DOHH2 (cell line): ENCODE data around the gene BLM.

Experiments used
- H3F3A ChIP-seq: fragments of 200-600 bp; sonication (generic), shearing (Covaris generic); 2 replicates; pipeline ENCODE4 v1.6.0; 2016; ENCODE audit warnings: antibody characterized with exemption, mild to moderate bottlenecking; ENCODE audit not compliant: control insufficient read depth, insufficient read depth
- H3K27ac ChIP-seq: fragments of 200-600 bp; sonication (generic); 2 replicates; pipeline ENCODE4 v1.5.1; 2014; ENCODE audit warnings: low read depth, mild to moderate bottlenecking, low read length, moderate library complexity
- H3K27me3 ChIP-seq: fragments of 200-600 bp; sonication (generic); 2 replicates; pipeline ENCODE4 v1.6.1; 2014; ENCODE audit warnings: mild to moderate bottlenecking, low read length, mixed read lengths; ENCODE audit not compliant: control insufficient read depth
- H3K36me3 ChIP-seq: fragments of 200-600 bp; sonication (generic); 2 replicates; pipeline ENCODE4 v1.6.1; 2014; ENCODE audit warnings: mild to moderate bottlenecking, low read length, moderate library complexity, mixed read lengths; ENCODE audit not compliant: control insufficient read depth
- H3K4me1 ChIP-seq: fragments of 200-600 bp; sonication (generic); 2 replicates; pipeline ENCODE4 v1.6.1; 2014; ENCODE audit warnings: mild to moderate bottlenecking, low read length, mixed read lengths; ENCODE audit not compliant: control insufficient read depth
- H3K4me2 ChIP-seq: fragments of 200-600 bp; sonication (generic); 2 replicates; pipeline ENCODE4 v1.6.0; 2014; ENCODE audit warnings: mild to moderate bottlenecking, low read length, moderate library complexity
- H3K4me3 ChIP-seq: fragments of 200-600 bp; sonication (generic); 2 replicates; pipeline ENCODE4 v1.5.1; 2014; ENCODE audit warnings: mild to moderate bottlenecking, low read length, mixed read lengths
- H3K79me2 ChIP-seq: fragments of 200-600 bp; sonication (generic); 2 replicates; pipeline ENCODE4 v1.6.1; 2014; ENCODE audit warnings: mild to moderate bottlenecking, low read length, mixed read lengths; ENCODE audit not compliant: control insufficient read depth
- H3K9me2 ChIP-seq: fragments of 200-600 bp; sonication (generic); replicated peaks from 2 replicates; pipeline ENCODE4 v1.6.1; 2014; ENCODE audit warnings: mild to moderate bottlenecking, low read length, mixed read lengths; ENCODE audit not compliant: control insufficient read depth
- H3K9me3 ChIP-seq: fragments of 200-600 bp; sonication (generic); 2 replicates; pipeline ENCODE4 v1.6.1; 2014; ENCODE audit warnings: antibody characterized with exemption, low read length, mixed read lengths; ENCODE audit not compliant: control insufficient read depth, insufficient read depth
- H4K20me1 ChIP-seq: fragments of 200-600 bp; sonication (generic); 2 replicates; pipeline ENCODE4 v1.6.0; 2014; ENCODE audit warnings: low read depth, mild to moderate bottlenecking, antibody characterized with exemption, low read length, moderate library complexity; ENCODE audit not compliant: control insufficient read depth, insufficient read depth
- EZH2phosphoT487 ChIP-seq: fragments of 200-600 bp; sonication (generic); IDR thresholded peaks from 2 replicates; pipeline ENCODE4 v1.6.1; 2017; ENCODE audit warnings: borderline replicate concordance, mild to moderate bottlenecking, antibody characterized with exemption, low read length, moderate library complexity, mixed read lengths
- TF ChIP-seq, protein P1 (sequence below): fragments of 200-600 bp; sonication (generic); IDR thresholded peaks from one replicate; pipeline ENCODE4 v1.5.1; 2014; ENCODE audit warnings: antibody characterized with exemption, mild to moderate bottlenecking, low read depth, low read length; ENCODE audit not compliant: poor library complexity, severe bottlenecking

Gene BLM

DNA sequence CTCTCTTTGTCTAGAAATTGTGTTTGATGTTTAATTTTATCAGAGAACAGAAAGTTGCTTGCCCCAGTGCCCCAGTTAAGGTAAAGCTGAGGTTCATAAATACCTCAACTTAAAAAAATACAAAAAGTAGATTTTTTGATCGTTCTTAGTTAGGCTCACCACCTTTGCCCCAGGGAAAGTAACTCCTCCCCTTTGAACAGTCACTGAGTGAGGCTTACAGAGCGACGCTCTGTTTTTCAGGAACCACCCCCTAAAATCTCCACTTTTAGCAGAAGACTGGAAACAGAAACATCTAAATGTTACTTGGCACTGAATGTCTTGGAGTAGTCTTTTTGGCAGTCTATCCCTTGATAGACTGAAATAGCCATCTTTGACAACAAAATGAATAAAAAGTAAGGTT, 24.9 kb downstream of the BLM start:
- Histone ChIP-seq H3K36me3 (peaks cover 39% of the 10 kb centered on the region), H3F3A (0 out of 2 replicates have a peak, but pooled peaks cover 3% of the 10 kb centered on the region), H3K9me3 (no peaks in the 10 kb centered on the region), H3K27ac (no peak overlapping the region), H3K27me3 (no peaks in the 10 kb centered on the region), H4K20me1 (no peaks in the 10 kb centered on the region; the same call in 1 of the 2 replicates), H3K9me2 (no peaks in the 10 kb centered on the region), H3K4me1 (peaks cover 5% of the 10 kb centered on the region; the same call in 1 of the 2 replicates), H3K79me2 (peaks cover 98% of the 10 kb centered on the region), H3K4me2 (no peak overlapping the region), H3K4me3 (no peak overlapping the region)
- no peak for TF ChIP-seq EZH2phosphoT487
- TF ChIP-seq, protein P1, sequence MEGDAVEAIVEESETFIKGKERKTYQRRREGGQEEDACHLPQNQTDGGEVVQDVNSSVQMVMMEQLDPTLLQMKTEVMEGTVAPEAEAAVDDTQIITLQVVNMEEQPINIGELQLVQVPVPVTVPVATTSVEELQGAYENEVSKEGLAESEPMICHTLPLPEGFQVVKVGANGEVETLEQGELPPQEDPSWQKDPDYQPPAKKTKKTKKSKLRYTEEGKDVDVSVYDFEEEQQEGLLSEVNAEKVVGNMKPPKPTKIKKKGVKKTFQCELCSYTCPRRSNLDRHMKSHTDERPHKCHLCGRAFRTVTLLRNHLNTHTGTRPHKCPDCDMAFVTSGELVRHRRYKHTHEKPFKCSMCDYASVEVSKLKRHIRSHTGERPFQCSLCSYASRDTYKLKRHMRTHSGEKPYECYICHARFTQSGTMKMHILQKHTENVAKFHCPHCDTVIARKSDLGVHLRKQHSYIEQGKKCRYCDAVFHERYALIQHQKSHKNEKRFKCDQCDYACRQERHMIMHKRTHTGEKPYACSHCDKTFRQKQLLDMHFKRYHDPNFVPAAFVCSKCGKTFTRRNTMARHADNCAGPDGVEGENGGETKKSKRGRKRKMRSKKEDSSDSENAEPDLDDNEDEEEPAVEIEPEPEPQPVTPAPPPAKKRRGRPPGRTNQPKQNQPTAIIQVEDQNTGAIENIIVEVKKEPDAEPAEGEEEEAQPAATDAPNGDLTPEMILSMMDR: no peak

DNA sequence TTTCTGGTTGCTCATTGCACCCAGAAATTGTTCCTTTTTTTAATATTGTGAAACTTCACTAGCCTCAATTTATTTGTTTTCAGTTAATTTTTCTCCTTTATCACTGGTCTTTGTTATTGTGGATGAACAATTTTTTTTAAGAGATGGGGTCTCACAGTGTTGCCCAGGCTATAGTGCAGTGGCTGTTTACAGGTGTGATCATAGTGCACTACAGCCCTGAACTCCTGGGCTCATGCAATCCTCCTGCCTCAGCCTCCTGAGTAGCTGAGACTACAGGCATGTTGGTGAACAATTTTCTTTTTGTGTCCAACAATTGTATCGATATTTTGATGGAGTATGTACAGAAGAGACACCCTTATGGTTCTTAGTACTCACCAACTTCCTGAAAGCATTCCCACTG, 26.3 kb downstream of the BLM start:
- Histone ChIP-seq H3K4me1 (peaks cover 5% of the 10 kb centered on the region; the same call in 1 of the 2 replicates), H4K20me1 (no peaks in the 10 kb centered on the region; the same call in 1 of the 2 replicates), H3K27ac (no peak overlapping the region), H3K27me3 (no peaks in the 10 kb centered on the region), H3K4me3 (no peak overlapping the region), H3K36me3 (peaks cover 34% of the 10 kb centered on the region), H3F3A (0 out of 2 replicates have a peak, but pooled peaks cover 3% of the 10 kb centered on the region), H3K4me2 (no peak overlapping the region), H3K9me2 (no peaks in the 10 kb centered on the region), H3K9me3 (no peaks in the 10 kb centered on the region), H3K79me2 (peaks cover 90% of the 10 kb centered on the region)
- TF ChIP-seq EZH2phosphoT487: no peak

DNA sequence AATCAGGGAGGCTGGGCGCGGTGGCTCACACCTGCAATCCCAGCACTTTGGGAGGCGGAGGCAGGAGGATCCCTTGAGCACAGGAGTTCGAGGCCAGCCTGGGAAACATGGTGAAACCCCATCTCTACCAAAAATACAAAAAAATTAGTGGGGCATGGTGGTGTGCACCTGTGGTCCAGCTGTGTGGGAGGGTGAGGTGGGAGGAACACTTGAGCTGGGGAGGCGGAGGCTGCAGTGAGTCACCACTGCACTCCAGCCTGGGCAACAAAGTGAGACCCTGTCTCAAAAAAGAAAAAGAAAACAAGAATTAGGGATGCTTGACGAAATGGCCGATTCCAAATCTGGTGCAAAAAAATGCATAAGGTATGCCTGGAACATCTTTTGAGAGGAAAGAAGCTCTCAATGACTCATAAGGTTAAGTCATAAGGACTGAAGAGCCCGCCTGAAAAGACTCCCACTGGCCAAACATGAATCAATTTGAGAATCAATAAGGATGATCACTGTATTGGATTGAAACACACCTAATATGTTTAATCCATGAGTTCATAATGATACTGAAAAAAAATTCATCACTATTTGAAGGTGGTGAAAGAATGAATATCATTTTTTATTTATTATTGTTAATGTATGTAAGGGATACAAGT, 27.7 kb downstream of the BLM start:
- no peaks in the 10 kb centered on the region for H3K9me2 ChIP-seq
- H3K27me3 ChIP-seq: no peaks in the 10 kb centered on the region
- TF ChIP-seq, protein P1: no peak
- TF ChIP-seq EZH2phosphoT487: no peak
- H3K4me3 ChIP-seq: no peak overlapping the region
- H4K20me1 ChIP-seq: no peaks in the 10 kb centered on the region; the same call in 1 of the 2 replicates
- peaks cover 5% of the 10 kb centered on the region; the same call in 1 of the 2 replicates for H3K4me1 ChIP-seq
- H3K4me2 ChIP-seq: no peak overlapping the region
- 0 out of 2 replicates have a peak, but pooled peaks cover 3% of the 10 kb centered on the region for H3F3A ChIP-seq
- H3K36me3 ChIP-seq: peaks cover 39% of the 10 kb centered on the region
- peaks cover 81% of the 10 kb centered on the region for H3K79me2 ChIP-seq
- H3K27ac ChIP-seq: no peak overlapping the region
- no peaks in the 10 kb centered on the region for H3K9me3 ChIP-seq

DNA sequence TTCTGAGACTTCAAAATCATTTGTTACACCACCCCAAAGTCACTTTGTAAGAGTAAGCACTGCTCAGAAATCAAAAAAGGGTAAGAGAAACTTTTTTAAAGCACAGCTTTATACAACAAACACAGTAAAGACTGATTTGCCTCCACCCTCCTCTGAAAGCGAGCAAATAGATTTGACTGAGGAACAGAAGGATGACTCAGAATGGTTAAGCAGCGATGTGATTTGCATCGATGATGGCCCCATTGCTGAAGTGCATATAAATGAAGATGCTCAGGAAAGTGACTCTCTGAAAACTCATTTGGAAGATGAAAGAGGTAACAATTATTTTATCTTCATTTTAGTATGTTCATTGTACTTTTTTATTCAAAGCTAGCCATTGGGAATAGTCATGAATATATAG, 32.6 kb downstream of the BLM start:
- H3F3A ChIP-seq: peaks cover 9% of the 10 kb centered on the region; the same call in 1 of the 2 replicates
- H3K9me2 ChIP-seq: no peaks in the 10 kb centered on the region
- no peaks in the 10 kb centered on the region for H3K9me3 ChIP-seq
- no peaks in the 10 kb centered on the region for H4K20me1 ChIP-seq
- H3K4me3 ChIP-seq: no peak overlapping the region
- no peak overlapping the region for H3K4me2 ChIP-seq
- H3K79me2 ChIP-seq: peaks cover 46% of the 10 kb centered on the region
- no peak overlapping the region for H3K27ac ChIP-seq
- peaks cover 68% of the 10 kb centered on the region for H3K36me3 ChIP-seq
- H3K4me1 ChIP-seq: no peaks in the 10 kb centered on the region
- TF ChIP-seq, protein P1: no peak
- no peak for TF ChIP-seq EZH2phosphoT487
- no peaks in the 10 kb centered on the region for H3K27me3 ChIP-seq
